ENCODE measurements around the gene ZFP36L1.

Gene ZFP36L1

GRCh38 chr14:68806526-68807147 is 13.8 kb upstream of the ZFP36L1 start:
- no peak for TF ChIP-seq CTCF (conservative IDR thresholded peaks at IDR 0.05; ENCODE audit: low read depth, low read length)
- no peak overlapping the region for H3K4me3 ChIP-seq (ENCODE audit: low read length)
- no peak for DNase-seq (ENCODE audit: low read depth)

DNA sequence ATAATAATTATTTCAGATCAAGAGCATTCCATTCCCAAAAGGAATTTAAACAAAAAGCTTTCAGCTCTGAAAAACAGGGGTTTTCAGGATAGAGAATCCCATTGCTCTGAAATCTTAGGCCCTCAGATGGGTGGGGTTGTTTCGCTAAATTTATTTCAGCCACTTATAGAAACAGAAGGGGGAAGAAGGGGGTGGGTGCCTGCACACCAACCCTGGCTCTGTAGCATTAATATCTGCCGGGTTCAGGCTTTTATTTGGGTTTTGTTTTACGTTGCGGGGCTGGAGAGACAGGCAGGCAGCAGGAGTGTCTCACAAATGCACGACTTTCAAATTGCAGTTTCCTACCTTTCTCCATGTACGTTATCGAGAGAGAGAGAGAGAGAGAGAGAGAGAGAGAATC is 12.5 kb upstream of the ZFP36L1 start:
- DNase-seq (ENCODE audit: low read depth): no peak
- no peak for TF ChIP-seq CTCF (conservative IDR thresholded peaks at IDR 0.05; ENCODE audit: low read depth, low read length)
- H3K4me3 ChIP-seq (ENCODE audit: low read length): no peak overlapping the region

DNA sequence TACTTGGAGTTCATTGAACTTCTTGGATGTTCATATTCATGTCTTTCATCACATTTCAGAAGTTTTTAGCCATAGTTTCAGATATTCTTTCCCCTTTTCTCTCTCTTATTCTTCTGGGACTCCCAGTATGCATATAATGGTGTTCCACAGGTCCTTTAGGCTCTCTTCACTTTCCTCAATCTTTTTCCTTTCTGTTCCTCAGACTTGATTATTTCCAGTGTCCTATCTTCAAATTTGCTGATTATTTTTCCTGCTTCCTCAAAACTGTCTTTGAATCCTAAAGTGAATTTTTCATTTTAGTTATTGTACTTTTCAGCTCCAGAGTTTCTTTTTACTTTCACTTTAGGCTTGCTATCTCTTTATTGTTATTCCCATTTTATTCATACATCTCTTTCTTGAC is 8.8 kb upstream of the ZFP36L1 start:
- DNase-seq (ENCODE audit: low read depth): no peak
- no peak overlapping the region for H3K4me3 ChIP-seq (ENCODE audit: low read length)
- TF ChIP-seq CTCF (conservative IDR thresholded peaks at IDR 0.05; ENCODE audit: low read depth, low read length): no peak

DNA sequence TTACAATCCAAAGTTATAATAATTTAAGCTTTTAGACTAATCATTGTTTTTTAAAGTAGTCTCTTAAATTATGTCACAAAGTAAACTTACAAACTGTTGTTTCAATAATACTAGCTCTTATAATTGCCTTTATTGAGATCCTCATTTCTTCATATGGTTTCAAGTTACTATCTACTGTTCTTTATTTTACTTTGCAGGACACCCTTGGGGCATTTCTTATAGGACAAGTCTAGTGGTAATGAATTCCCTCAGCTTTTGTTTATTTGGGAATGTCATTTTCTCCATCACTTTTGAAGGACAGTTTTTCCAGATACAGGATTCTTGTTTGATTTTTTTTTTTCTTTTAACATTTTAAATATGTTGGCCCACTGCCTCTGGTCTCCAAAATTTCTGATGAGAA is 8.1 kb upstream of the ZFP36L1 start:
- no peak for TF ChIP-seq CTCF (conservative IDR thresholded peaks at IDR 0.05; ENCODE audit: low read depth, low read length)
- H3K4me3 ChIP-seq (ENCODE audit: low read length): no peak overlapping the region
- DNase-seq (ENCODE audit: low read depth): no peak

GRCh38 chr14:68800390-68800789 is 7.5 kb upstream of the ZFP36L1 start:
- TF ChIP-seq CTCF (conservative IDR thresholded peaks at IDR 0.05; ENCODE audit: low read depth, low read length): no peak
- DNase-seq (ENCODE audit: low read depth): no peak
- no peak overlapping the region for H3K4me3 ChIP-seq (ENCODE audit: low read length)

- no peak for TF ChIP-seq CTCF (conservative IDR thresholded peaks at IDR 0.05; ENCODE audit: low read depth, low read length)
- no peak overlapping the region for H3K4me3 ChIP-seq (ENCODE audit: low read length)
- no peak for DNase-seq (ENCODE audit: low read depth)
Measured at GRCh38 chr14:68798621-68799020, 5.8 kb upstream of the ZFP36L1 start.

- no peak overlapping the region for H3K4me3 ChIP-seq (ENCODE audit: low read length)
- DNase-seq (ENCODE audit: low read depth): no peak
- no peak for TF ChIP-seq CTCF (conservative IDR thresholded peaks at IDR 0.05; ENCODE audit: low read depth, low read length)
Measured at GRCh38 chr14:68797121-68797670, 4.3 kb upstream of the ZFP36L1 start.

Measured in retinal pigment epithelial cell (primary cell).